ENCODE data around the gene CFAP90. TPM values are rescaled to one million over a fixed set of nuclear protein-coding genes. Genes with fewer than 3 reads are reported as not detected.

CFAP90 gene
- total RNA-seq, 4 donors from 2014 or later, result 0.33 to 1.9 (median 0.34) TPM; not detected in 1

DNA sequence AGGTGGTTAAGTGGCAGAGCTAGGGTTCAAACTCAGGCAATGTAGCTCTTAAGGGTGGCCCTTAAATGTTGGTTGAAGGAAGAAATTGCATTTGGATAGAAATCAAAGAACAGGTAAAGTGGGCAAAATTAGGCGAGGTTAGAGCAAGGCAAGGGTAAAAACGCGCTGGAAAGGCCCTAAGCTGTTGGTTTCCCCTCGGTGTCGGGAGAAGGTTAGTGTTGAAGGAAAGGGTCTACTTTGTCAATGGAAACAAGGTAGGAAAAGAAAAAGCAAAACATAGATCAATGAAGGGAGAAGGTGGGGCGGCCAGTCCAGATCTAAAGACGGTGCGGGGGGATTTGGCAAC is 17.5 kb upstream of the CFAP90 start:
- TF ChIP-seq, protein P1, sequence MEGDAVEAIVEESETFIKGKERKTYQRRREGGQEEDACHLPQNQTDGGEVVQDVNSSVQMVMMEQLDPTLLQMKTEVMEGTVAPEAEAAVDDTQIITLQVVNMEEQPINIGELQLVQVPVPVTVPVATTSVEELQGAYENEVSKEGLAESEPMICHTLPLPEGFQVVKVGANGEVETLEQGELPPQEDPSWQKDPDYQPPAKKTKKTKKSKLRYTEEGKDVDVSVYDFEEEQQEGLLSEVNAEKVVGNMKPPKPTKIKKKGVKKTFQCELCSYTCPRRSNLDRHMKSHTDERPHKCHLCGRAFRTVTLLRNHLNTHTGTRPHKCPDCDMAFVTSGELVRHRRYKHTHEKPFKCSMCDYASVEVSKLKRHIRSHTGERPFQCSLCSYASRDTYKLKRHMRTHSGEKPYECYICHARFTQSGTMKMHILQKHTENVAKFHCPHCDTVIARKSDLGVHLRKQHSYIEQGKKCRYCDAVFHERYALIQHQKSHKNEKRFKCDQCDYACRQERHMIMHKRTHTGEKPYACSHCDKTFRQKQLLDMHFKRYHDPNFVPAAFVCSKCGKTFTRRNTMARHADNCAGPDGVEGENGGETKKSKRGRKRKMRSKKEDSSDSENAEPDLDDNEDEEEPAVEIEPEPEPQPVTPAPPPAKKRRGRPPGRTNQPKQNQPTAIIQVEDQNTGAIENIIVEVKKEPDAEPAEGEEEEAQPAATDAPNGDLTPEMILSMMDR (IDR thresholded peaks at IDR 0.05; ENCODE audit: low read depth), result no peak

DNA sequence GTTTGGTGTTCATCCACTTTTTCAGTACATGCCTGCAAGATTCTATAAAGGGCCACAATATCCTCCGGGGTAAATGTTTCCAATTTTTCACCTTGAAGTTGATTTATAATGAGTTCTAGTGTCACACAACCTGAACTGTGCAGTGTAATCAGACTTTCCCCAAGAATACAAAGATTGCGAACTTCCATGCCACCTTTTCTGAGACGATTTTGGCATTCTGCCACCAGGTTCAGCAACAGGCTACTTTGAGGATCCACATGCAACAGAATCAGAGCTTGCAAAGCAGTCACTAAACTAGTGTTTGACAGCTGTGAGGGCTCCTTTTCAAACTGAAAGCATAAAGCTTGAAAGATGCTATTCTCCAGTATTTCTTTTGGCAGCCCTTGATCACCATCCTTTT is 16.3 kb upstream of the CFAP90 start:
- TF ChIP-seq, protein P1 (IDR thresholded peaks at IDR 0.05; ENCODE audit: low read depth), result no peak

DNA sequence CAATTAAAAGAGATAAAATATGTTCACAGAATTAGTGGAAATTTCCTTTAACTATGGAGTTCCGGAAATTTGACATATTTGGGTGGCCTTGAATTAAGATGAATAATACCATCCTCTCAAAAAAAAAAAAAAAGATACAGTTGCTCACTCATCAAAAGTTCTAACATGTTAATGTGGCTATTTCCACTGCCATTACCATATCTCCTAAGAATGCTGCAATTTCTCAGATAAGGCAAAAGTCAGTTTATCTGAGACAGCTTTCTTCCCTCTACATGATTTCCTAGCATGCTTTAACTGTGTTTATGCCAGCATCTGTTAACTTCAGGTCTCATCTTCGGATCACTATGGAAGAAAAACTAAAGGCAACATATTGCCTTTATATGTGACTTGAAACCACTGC is 15.3 kb upstream of the CFAP90 start:
- TF ChIP-seq, protein P1 (IDR thresholded peaks at IDR 0.05; ENCODE audit: low read depth), result no peak

DNA sequence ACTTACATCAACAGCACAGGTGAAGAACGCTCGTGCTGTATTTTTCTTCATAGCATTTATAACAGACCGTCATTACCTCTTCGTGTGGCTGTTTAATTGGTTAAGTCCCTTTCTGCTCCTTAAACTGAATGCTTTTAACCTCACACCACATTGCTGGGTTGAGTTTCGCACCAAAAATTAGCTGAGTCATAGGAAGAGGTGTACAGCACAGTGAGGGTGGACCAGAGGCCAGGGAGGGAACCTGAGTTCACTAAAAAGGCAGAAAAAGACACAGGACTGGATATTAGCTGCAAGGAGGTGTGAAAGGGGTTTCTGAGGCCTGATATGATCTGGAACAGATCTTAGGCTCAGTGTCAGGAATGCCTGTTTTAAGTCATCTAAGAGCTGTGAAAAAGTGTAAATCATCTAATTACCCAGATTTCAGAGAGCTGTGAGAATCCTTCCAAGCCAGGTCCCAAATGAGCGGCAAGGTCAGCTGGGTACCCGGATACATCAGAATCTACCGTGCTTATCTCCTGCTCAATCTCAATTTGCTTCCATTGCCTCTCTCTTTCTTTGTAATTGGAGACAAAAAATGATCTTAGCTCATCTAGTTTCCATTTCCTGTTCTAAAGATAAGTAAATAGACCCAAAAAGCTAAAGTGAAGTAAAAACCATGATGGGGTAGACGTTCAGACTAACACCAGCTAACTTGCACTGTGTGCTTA is 7.1 kb upstream of the CFAP90 start:
- TF ChIP-seq, protein P1 (IDR thresholded peaks at IDR 0.05; ENCODE audit: low read depth), result no peak

DNA sequence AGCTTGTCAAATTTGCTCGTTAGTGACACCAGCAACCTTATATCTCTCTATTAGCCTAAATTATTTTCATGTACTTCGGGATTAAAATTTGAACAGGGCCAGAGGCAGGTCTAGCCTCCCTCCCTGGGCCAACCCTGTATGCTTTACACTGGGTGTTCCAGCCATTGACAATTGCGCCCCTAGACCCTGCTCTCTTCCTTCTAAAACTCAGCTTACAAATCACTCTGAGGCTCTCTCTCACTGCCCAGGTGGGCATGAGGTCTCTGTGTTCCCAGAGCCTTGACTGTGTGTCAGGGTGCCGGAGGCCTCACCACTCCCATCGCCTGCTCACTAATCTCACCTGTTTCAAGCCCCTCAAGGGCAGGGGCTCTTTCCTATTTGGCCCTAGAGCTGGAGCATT is 6.4 kb upstream of the CFAP90 start:
- TF ChIP-seq, protein P1 (IDR thresholded peaks at IDR 0.05; ENCODE audit: low read depth), result no peak

DNA sequence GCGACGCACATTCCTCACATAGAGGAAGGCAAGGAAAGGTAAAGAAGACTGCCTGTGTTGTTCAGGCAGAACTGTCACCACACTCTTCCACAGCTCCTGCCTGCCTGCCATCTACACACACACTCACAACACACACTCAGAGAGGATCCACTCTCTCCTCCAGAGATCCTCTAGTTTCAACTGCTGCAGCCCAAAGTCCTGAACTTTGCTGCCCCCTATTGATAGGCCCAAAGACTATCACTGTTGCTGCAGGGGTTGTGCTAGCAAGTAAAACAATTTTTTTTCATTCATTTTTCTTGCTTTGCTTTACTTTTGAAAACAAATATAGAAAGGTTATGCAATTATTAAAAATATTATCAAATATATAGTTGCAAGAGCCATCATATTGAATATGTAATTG is 5.9 kb upstream of the CFAP90 start:
- TF ChIP-seq, protein P1 (IDR thresholded peaks at IDR 0.05; ENCODE audit: low read depth), result no peak

DNA sequence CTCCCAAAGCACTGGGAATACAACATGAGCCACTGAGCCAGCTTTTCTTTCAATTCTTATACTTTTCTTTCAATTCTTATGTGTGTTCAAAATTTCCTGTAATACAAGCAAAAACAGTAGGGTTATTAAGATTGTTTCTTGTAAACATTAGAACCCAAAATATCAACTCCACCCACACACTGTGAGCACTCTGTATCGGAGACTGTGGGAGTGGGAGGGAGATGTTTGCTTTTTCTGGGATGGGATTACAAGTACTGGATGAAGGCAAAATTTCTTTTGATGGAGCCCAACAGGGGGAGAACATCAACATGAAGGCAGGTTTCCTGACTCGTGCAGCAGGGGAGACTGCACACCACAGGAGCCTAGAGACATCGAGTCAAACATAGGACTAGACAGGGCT is 4.7 kb upstream of the CFAP90 start:
- TF ChIP-seq, protein P1 (IDR thresholded peaks at IDR 0.05; ENCODE audit: low read depth), result no peak
